ENCODE data around the gene AKR1C2.
"Not testable (repeated sequence)": the region's sequence is repeated elsewhere in the genome, so short reads cannot be mapped to it uniquely, and the experiment has no call there.

The AKR1C2 gene

GRCh38 chr10:5023177-5023805, 19.6 kb upstream of the AKR1C2 start:
- DNase-seq: no peak

GRCh38 chr10:5021624-5022290, 18.1 kb upstream of the AKR1C2 start:
- DNase-seq: not testable (repeated sequence)

- DNase-seq: not testable (repeated sequence)
Measured at GRCh38 chr10:5019770-5020612, 16.3 kb upstream of the AKR1C2 start.

- not testable (repeated sequence) for DNase-seq
Measured at GRCh38 chr10:5018671-5019277, 15.1 kb upstream of the AKR1C2 start.

GRCh38 chr10:5018134-5018533, 14.5 kb upstream of the AKR1C2 start:
- DNase-seq: no peak

GRCh38 chr10:5014936-5015335, 11.3 kb upstream of the AKR1C2 start:
- no peak for DNase-seq

GRCh38 chr10:5014200-5014910, 10.7 kb upstream of the AKR1C2 start:
- DNase-seq: not testable (repeated sequence)

- no peak for DNase-seq
Measured at GRCh38 chr10:5013385-5013784, 9.7 kb upstream of the AKR1C2 start.

GRCh38 chr10:5012595-5012994, 8.9 kb upstream of the AKR1C2 start:
- DNase-seq: no peak

- not testable (repeated sequence) for DNase-seq
Measured at GRCh38 chr10:5011392-5011791, 7.7 kb upstream of the AKR1C2 start.

GRCh38 chr10:5010043-5010442, 6.4 kb upstream of the AKR1C2 start:
- not testable (repeated sequence) for DNase-seq

- not testable (repeated sequence) for DNase-seq
Measured at GRCh38 chr10:5008857-5009548, 5.3 kb upstream of the AKR1C2 start.

- DNase-seq: not testable (repeated sequence)
Measured at GRCh38 chr10:5004501-5004900, 844 bp upstream of the AKR1C2 start.

GRCh38 chr10:5004030-5004385, 351 bp upstream of the AKR1C2 start:
- not testable (repeated sequence) for DNase-seq

GRCh38 chr10:5002013-5002727, 1.5 kb downstream of the AKR1C2 start:
- no peak for DNase-seq

GRCh38 chr10:4998671-4999070, 5.0 kb downstream of the AKR1C2 start:
- no peak for DNase-seq

- DNase-seq: not testable (repeated sequence)
Measured at GRCh38 chr10:4994260-4994659, 9.4 kb downstream of the AKR1C2 start.

GRCh38 chr10:4992564-4992963, 11.1 kb downstream of the AKR1C2 start:
- DNase-seq: not testable (repeated sequence)

- DNase-seq: not testable (repeated sequence)
Measured at GRCh38 chr10:4991463-4991862, 12.2 kb downstream of the AKR1C2 start.

- no peak for DNase-seq
Measured at GRCh38 chr10:4990217-4990616, 13.4 kb downstream of the AKR1C2 start.

- DNase-seq: not testable (repeated sequence)
Measured at GRCh38 chr10:4988000-4988641, 15.5 kb downstream of the AKR1C2 start.
